ENCODE measurements around the gene PLOD1. TPM values are rescaled to one million over a fixed set of nuclear protein-coding genes. Genes with fewer than 3 reads are reported as not detected.

PLOD1 gene
- total RNA-seq (2016; rRNA removed; fragmentation: Illumina TruSeq; extraction: Trizol) (31.0 and 70.1 TPM in 2 replicates), polyA plus RNA-seq (2011; rRNA removed) (318 and 361 TPM in 2 replicates), polyA minus RNA-seq (2011; rRNA and poly(A)+ RNA removed; ENCODE audit: low replicate concordance) (131 and 463 TPM in 2 replicates), Bru-seq, nascent RNA (percentile 59 among the genes with signal in this experiment), BruChase-seq, experiment 1, labeled RNA remaining after a 6-hour chase (percentile 66 among the genes with signal in this experiment), BruChase-seq, experiment 2, labeled RNA remaining after a 2-hour chase (percentile 58 among the genes with signal in this experiment)
- 8.1 and 9.3 TPM in 2 replicates for total RNA-seq (2016; cell fraction: cytosol; rRNA removed; fragmentation: Illumina TruSeq; extraction: Trizol; ENCODE audit: low read depth)
- 23.8 and 71.6 TPM in 2 replicates for total RNA-seq (2016; cell fraction: insoluble cytoplasmic fraction; rRNA removed; fragmentation: Illumina TruSeq; extraction: Trizol)
- 22.0 and 25.0 TPM in 2 replicates for total RNA-seq (2016; cell fraction: membrane; rRNA removed; fragmentation: Illumina TruSeq; extraction: Trizol)
- total RNA-seq (2016; cell fraction: nucleus; rRNA removed; fragmentation: Illumina TruSeq; extraction: Trizol) = 69.1 and 83.4 TPM in 2 replicates
- 268 and 334 TPM in 2 replicates for polyA plus RNA-seq (2011; cell fraction: cytosol; rRNA removed)
- 289 and 340 TPM in 2 replicates for polyA plus RNA-seq (2011; cell fraction: nucleus; rRNA removed)
- 213 and 215 TPM in 2 replicates for polyA plus RNA-seq (2012)
- 10.1 and 11.2 TPM in 2 replicates for polyA plus RNA-seq (2016; cell fraction: cytosol; fragmentation: Illumina TruSeq; extraction: Trizol; ENCODE audit: low read depth)
- 27.4 and 35.7 TPM in 2 replicates for polyA plus RNA-seq (2016; cell fraction: insoluble cytoplasmic fraction; fragmentation: Illumina TruSeq; extraction: Trizol; ENCODE audit: low read depth)
- 15.6 and 19.4 TPM in 2 replicates for polyA plus RNA-seq (2016; cell fraction: membrane; fragmentation: Illumina TruSeq; extraction: Trizol; ENCODE audit: low read depth)
- polyA plus RNA-seq (2016; cell fraction: nucleus; fragmentation: Illumina TruSeq; extraction: Trizol; ENCODE audit: insufficient read depth, low read depth) = 135 and 151 TPM in 2 replicates
- polyA minus RNA-seq (2011; cell fraction: cytosol; rRNA and poly(A)+ RNA removed) = 175 and 181 TPM in 2 replicates
- 85.1 and 85.4 TPM in 2 replicates for polyA minus RNA-seq (2011; cell fraction: nucleus; rRNA and poly(A)+ RNA removed)
- long read RNA-seq, experiment 1, transcript PLOD1-201 (19 exons, 2,940 nt) = major isoform, 126 of 191 reads
- long read RNA-seq, experiment 1, partial matches to known transcripts = 50 of 191 reads
- long read RNA-seq, experiment 1, other reads (novel, unspliced or antisense) = 15 of 191 reads
- long read RNA-seq, experiment 2, transcript PLOD1-201 (19 exons, 2,940 nt) = major isoform, 201 of 376 reads
- long read RNA-seq, experiment 2, partial matches to known transcripts = 113 of 376 reads
- long read RNA-seq, experiment 2, other reads (novel, unspliced or antisense) = 60 of 376 reads

- Histone ChIP-seq H3K4me3 (replicated peaks in 1 of 3; ENCODE audit: insufficient read depth in 1 of 3, low read depth in 2 of 3, low read length in 3 of 3) (peak within 1 kb of the TSS; percentile 77 to 89 (median 82)), H4K20me1 (ENCODE audit: insufficient read depth, low read length) (no peaks in the 10 kb centered on the region), H3K4me2 (ENCODE audit: low read depth, low read length) (peak within 1 kb of the TSS; percentile 100), H3K36me3 (replicated peaks in 1 of 2; ENCODE audit: control insufficient read depth in 1 of 2, insufficient read depth in 2 of 2, low read length in 2 of 2) (0 out of 5 replicates have a peak, but pooled peaks cover 0 to 3% of the 10 kb centered on the region in 2 experiments), H3K9me3 (ENCODE audit: low read length) (no peaks in the 10 kb centered on the region), H3K27ac (ENCODE audit: extremely low read length, insufficient read depth, low read length) (peak within 1 kb of the TSS; percentile 84), H3K27me3 (ENCODE audit: control insufficient read depth in 1 of 2, insufficient read depth in 2 of 2, low read length in 2 of 2) (no peaks in the 10 kb centered on the region; a peak in 1 of 5 replicates), H3K4me1 (ENCODE audit: insufficient read depth, low read length) (peaks cover 73% of the 10 kb centered on the region), H3K79me2 (ENCODE audit: insufficient read depth, low read length) (peaks cover 22% of the 10 kb centered on the region), H2AFZ (ENCODE audit: low read length) (peak within 1 kb of the TSS; percentile 5), H3K9ac (ENCODE audit: insufficient read depth, low read depth, low read length) (peak within 1 kb of the TSS; percentile 87)
- ChIA-PET CTCF (ENCODE audit: low intra/inter-chr PET ratio, low total read pairs) (no interaction called here), POLR2A (interaction anchor here (0.6 to 1.4 kb wide), 14 partner anchors 8 to 198 kb away, joined by 3 to 41 read pairs (median 4); partner anchors contain the start of genes CLCN6, KIAA2013, MFN2 and MIIP)
- ATAC-seq (peak; percentile 95), DNase-seq (ENCODE audit: low spot score) (peak; percentile 79), FAIRE-seq (peak; percentile 18)
- 4% methylated on average over 15 of the region's 55 CpGs for WGBS (ENCODE audit: low lambda C conversion rate)
- intact Hi-C loops (cut with micrococcal nuclease; ENCODE audit: unreplicated experiment) (no loop called here), in situ Hi-C loops (cut with HindIII; ENCODE audit: extremely low pct_ligation_motif_present, low pct_unique_long_range_greater_than_20kb) (no loop called here)
- no TSS peak for BruUV-seq (replicated peaks)
- TF ChIP-seq ARNT (IDR thresholded peaks at IDR 0.05) (no peak), TOPORS (CRISPR knock-in tag; IDR thresholded peaks at IDR 0.05) (peak; percentile 87), ZNF136 (CRISPR knock-in tag; IDR thresholded peaks at IDR 0.05; ENCODE audit: low read depth) (0 out of 2 replicates have a peak, but pooled peaks have one; percentile 31), ZNF609 (CRISPR knock-in tag; IDR thresholded peaks at IDR 0.05; ENCODE audit: borderline replicate concordance) (no peak), ZNF770 (CRISPR knock-in tag; IDR thresholded peaks at IDR 0.05) (no peak; the same call in 1 of the 2 replicates), ZNF513 (CRISPR knock-in tag; conservative IDR thresholded peaks at IDR 0.05) (no peak), SP4 (CRISPR knock-in tag; IDR thresholded peaks at IDR 0.05) (peak; percentile 94), ZNF484 (CRISPR knock-in tag; IDR thresholded peaks at IDR 0.05; ENCODE audit: borderline replicate concordance, low read depth) (no peak)
Measured at GRCh38 chr1:11934302-11935056, at the start of gene PLOD1. TSS of gene PLOD1 (plus strand) at chr1:11934717. CDS start at chr1:11934780, 63 bp downstream.
